GM12873 (cell line): ENCODE results near the gene TMED1.

Experiments used
- CTCF ChIP-seq: IDR thresholded peaks from 2 replicates; pipeline ENCODE4 v1.5.1; 2012; ENCODE audit warnings: low read depth, mild to moderate bottlenecking, moderate library complexity, low read length, control low read depth; ENCODE audit not compliant: insufficient read depth; ENCODE audit errors: missing control alignments

The TMED1 gene

GRCh38 chr19:10835754-10836478, at the start of gene TMED1:
TMED1 (minus strand) TSS chr19:10836212; CDS start chr19:10836191, 21 bp downstream.
- TF ChIP-seq CTCF = peak; percentile 9

- TF ChIP-seq CTCF = no peak
These were observed 49.5 kb upstream of the TMED1 start for GRCh38 chr19:10885201-10886169.

- no peak for TF ChIP-seq CTCF
These were observed 48.3 kb upstream of the TMED1 start for GRCh38 chr19:10884274-10884673.

GRCh38 chr19:10882108-10882457, 46.1 kb upstream of the TMED1 start:
- TF ChIP-seq CTCF = no peak

GRCh38 chr19:10881403-10882107, 45.5 kb upstream of the TMED1 start:
- TF ChIP-seq CTCF = no peak

- no peak for TF ChIP-seq CTCF
These were observed 42.2 kb upstream of the TMED1 start for GRCh38 chr19:10878253-10878652.
